Naive thymus-derived CD4-positive, alpha-beta T cell (primary cell): ENCODE data around the gene FHOD1. TPM values are rescaled to one million over a fixed set of nuclear protein-coding genes. Genes with fewer than 3 reads are reported as not detected.
A peak's percentile ranks its signal among the peaks of the same experiment; 100 is the strongest.

Source experiments
- ATAC-seq: fragments of 150-1000 bp; cut with Tn5 transposase; 2 replicates; pipeline ENCODE4 v1.10.0; 2021; ENCODE audit warnings: mild to moderate bottlenecking, moderate library complexity
- CTCF ChIA-PET: fragments of 350-600 bp; sonication (Branson Sonifier 250); formaldehyde crosslinking; loops from one replicate; lab custom pipeline; 2021; ENCODE audit warnings: antibody characterized with exemption; lab: Charles Lee
- POLR2A ChIA-PET: fragments of 350-600 bp; sonication (Branson Sonifier 250); formaldehyde crosslinking; loops from one replicate; lab custom pipeline; 2021; ENCODE audit warnings: antibody characterized with exemption, inconsistent platforms; lab: Charles Lee
- DNase-seq, 9 donors: peaks; one replicate each; pipeline versions ENCODE4 v3.0.0 to v3.0.0-alpha.2; 2020 to 2022; ENCODE audit warnings: mixed read lengths in 1 of 9
- H3K27ac ChIP-seq: one replicate; pipeline ENCODE4 v1.7.0; 2013; ENCODE audit warnings: mild to moderate bottlenecking, low read depth, low read length, moderate library complexity
- H3K27me3 ChIP-seq, 2 donors: one replicate each; pipeline ENCODE4 v1.7.0; 2013; ENCODE audit warnings: low read length in 2 of 2, mild to moderate bottlenecking in 2 of 2, moderate library complexity in 2 of 2; ENCODE audit not compliant: control insufficient read depth in 2 of 2, insufficient read depth in 2 of 2
- H3K36me3 ChIP-seq, 3 experiments: 1 replicate in 2 of 3; 2 replicates in 1 of 3; pipeline ENCODE4 v1.7.0; 2013; ENCODE audit warnings: low read length in 3 of 3, mild to moderate bottlenecking in 3 of 3, moderate library complexity in 1 of 3; ENCODE audit not compliant: insufficient read depth in 3 of 3, control insufficient read depth in 2 of 3
- H3K4me1 ChIP-seq, 2 donors: one replicate each; pipeline ENCODE4 v1.7.0; 2013; ENCODE audit warnings: low read length in 2 of 2, mild to moderate bottlenecking in 2 of 2, moderate library complexity in 1 of 2; ENCODE audit not compliant: control insufficient read depth in 2 of 2, insufficient read depth in 2 of 2
- H3K4me3 ChIP-seq: 2 replicates; pipeline ENCODE4 v1.7.0; 2013; ENCODE audit warnings: mild to moderate bottlenecking, low read length
- H3K9me3 ChIP-seq, 3 experiments: 1 replicate in 2 of 3; 2 replicates in 1 of 3; pipeline ENCODE4 v1.7.0; 2013; ENCODE audit warnings: low read length in 3 of 3; ENCODE audit not compliant: control insufficient read depth in 2 of 3
- H3K27ac Mint-ChIP-seq, 9 donors: one replicate each; pipeline ENCODE4 v1.8.0; 2020 to 2022; ENCODE audit warnings: mixed read lengths in 9 of 9, mild to moderate bottlenecking in 8 of 9, moderate library complexity in 5 of 9, inconsistent platforms in 2 of 9
- H3K27me3 Mint-ChIP-seq, 5 donors: one replicate each; pipeline ENCODE4 v1.8.0; 2021 to 2022; ENCODE audit warnings: mixed read lengths in 5 of 5, mild to moderate bottlenecking in 1 of 5
- H3K36me3 Mint-ChIP-seq, 5 donors: one replicate each; pipeline ENCODE4 v1.8.0; 2020 to 2022; ENCODE audit warnings: mixed read lengths in 5 of 5, mild to moderate bottlenecking in 3 of 5, inconsistent platforms in 1 of 5
- H3K4me1 Mint-ChIP-seq, 7 donors: one replicate each; pipeline ENCODE4 v1.8.0; 2020 to 2022; ENCODE audit warnings: mixed read lengths in 7 of 7, mild to moderate bottlenecking in 3 of 7, inconsistent platforms in 1 of 7
- H3K4me3 Mint-ChIP-seq, 10 donors: one replicate each; pipeline ENCODE4 v1.8.0; 2020 to 2022; ENCODE audit warnings: mild to moderate bottlenecking in 10 of 10, mixed read lengths in 10 of 10, moderate library complexity in 6 of 10, inconsistent platforms in 2 of 10
- H3K9me3 Mint-ChIP-seq, 11 donors: one replicate each; pipeline ENCODE4 v1.8.0; 2020 to 2022; ENCODE audit warnings: mixed read lengths in 11 of 11, mild to moderate bottlenecking in 4 of 11, inconsistent platforms in 1 of 11, moderate library complexity in 1 of 11
- intact Hi-C, 2 donors: fragments of 100-400 bp; cut with micrococcal nuclease; formaldehyde crosslinking; loops; one replicate each; pipeline ENCODE4 v1.15.1; 2023
- polyA plus RNA-seq, 2 donors: library from polyadenylated mRNA; unstranded; fragments of 300-500 nt; fragmentation: Illumina TruSeq; gene quantifications; one replicate each; pipeline ENCODE4 v1.2.3, GENCODE V29; 2021
- total RNA-seq, 6 experiments: library from RNA in 5 of 6; stranded (reverse) in 5 of 6; gene quantifications; 1 replicate in 5 of 6; 2 replicates in 1 of 6; pipeline ENCODE4 v1.2.3 and lab custom pipeline; 2021 to 2026

FHOD1 gene
- total and polyA plus RNA-seq, 7 experiments from 2014 or later = 3.6 to 81.7 (median 32.6) TPM

DNA sequence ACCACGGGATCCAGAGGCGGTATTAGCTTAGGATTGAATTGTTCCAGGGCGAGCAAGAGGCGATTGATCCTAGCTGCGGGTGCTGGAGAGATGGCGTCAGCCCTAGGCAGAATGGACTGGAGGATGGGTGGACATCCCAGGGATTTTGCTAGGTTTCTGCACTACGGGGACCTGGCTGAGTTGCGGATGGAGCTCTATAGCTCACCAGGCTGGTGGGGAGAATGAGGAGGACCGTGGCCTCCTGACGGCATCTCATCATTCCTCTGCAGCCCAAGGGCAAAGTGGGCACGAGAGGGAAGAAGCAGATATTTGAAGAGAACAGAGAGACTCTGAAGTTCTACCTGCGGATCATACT is 19.7 kb downstream of the FHOD1 start:
- DNase-seq = no peak
- peaks cover 4 to 9% (median 7%) of the 10 kb centered on the region in 5 donors for H3K36me3 Mint-ChIP-seq
- peaks cover 9 to 48% (median 10%) of the 10 kb centered on the region in 3 experiments for H3K36me3 ChIP-seq
- H3K4me1 ChIP-seq = peaks cover 14 to 38% of the 10 kb centered on the region in 2 donors
- intact Hi-C loops = loop anchor here (1.0 to 5.0 kb wide), 15 partner anchors 20 to 1905 kb away; partner anchors contain the start of genes E2F4 (in 2 of the 2), FHOD1 (in 2 of the 2), PLEKHG4 (in 2 of the 2) and ACD (in 1 of the 2)
- ATAC-seq = no peak
- H3K4me3 ChIP-seq = peak overlapping the region; percentile 90
- peak overlapping the region; percentile 94 to 100 (median 98) for H3K4me3 Mint-ChIP-seq
- no peaks in the 10 kb centered on the region for H3K27me3 Mint-ChIP-seq
- H3K9me3 ChIP-seq = no peaks in the 10 kb centered on the region
- H3K27ac Mint-ChIP-seq = peak overlapping the region; percentile 59 to 100 (median 97)
- H3K27me3 ChIP-seq = no peaks in the 10 kb centered on the region
- POLR2A ChIA-PET = interaction anchor here (0.8 to 2.3 kb wide), 12 partner anchors 8 to 439 kb away, joined by 3 to 20 read pairs (median 6); partner anchors contain the start of genes E2F4 and FHOD1
- peak overlapping the region; percentile 85 for H3K27ac ChIP-seq
- CTCF ChIA-PET = interaction anchor here (0.9 to 1.6 kb wide), 4 partner anchors 12 to 73 kb away, joined by 3 to 6 read pairs (median 4); partner anchors contain the start of gene FHOD1
- no peaks in the 10 kb centered on the region for H3K9me3 Mint-ChIP-seq
- H3K4me1 Mint-ChIP-seq = peaks cover 37 to 62% (median 50%) of the 10 kb centered on the region in 7 donors

DNA sequence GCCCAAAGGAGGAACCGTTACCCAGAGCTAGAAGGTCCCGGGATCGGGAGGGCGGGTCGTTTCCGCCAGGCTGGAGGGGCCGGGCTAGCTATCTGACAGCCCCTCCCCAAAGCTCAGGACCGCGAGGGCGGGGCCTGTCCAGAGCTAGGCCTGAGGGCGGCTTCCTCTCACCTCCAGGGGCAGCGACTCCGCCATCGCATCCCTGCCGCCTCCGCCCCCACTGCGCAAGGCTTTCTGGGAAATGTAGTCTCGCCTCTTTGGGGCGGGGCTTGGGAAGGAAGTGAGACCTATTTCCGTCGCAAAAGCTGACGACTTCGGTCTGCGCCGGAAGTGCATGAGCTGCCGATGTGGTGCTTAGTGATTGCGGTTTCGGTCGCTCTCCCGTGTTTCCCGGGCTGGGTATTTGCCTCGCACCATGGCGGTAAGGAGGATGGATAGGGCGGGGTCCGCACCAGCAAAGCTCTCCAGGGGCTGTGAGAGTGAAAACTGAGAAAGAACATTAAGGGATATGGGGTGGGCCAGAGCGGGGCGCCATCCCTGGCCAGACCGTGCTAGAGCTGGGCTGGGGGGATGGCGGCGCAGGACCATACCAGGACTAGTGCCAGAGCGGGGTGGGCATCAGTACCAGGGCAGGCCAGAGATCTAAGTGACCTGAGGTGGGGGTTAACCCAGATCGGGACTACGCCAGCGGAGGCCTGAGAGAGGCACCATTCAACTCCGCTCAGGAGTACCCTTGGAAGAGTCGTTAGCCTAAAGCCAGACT is 20.3 kb downstream of the FHOD1 start, which contains the start of gene TMEM208:
TSS of gene TMEM208 (plus strand) at position 327 of the 763 bp plus-strand sequence. CDS start at position 416, 89 bp downstream.
- H3K27me3 ChIP-seq = no peaks in the 10 kb centered on the region
- ChIA-PET POLR2A (interaction anchor here (0.8 to 2.3 kb wide), 15 partner anchors 9 to 440 kb away, joined by 3 to 20 read pairs (median 5); partner anchors contain the start of genes E2F4 and FHOD1), CTCF (interaction anchor here (0.6 to 1.6 kb wide), 6 partner anchors 12 to 207 kb away, joined by 3 to 6 read pairs (median 4); partner anchors contain the start of gene FHOD1)
- intact Hi-C loops = loop anchor here (1.0 to 5.0 kb wide), 16 partner anchors 9 to 1905 kb away; partner anchors contain the start of genes E2F4 (in 2 of the 2), FHOD1 (in 2 of the 2), PLEKHG4 (in 2 of the 2) and ACD (in 1 of the 2)
- no peaks in the 10 kb centered on the region for H3K9me3 ChIP-seq
- Mint-ChIP-seq H3K36me3 (peaks cover 4 to 9% (median 7%) of the 10 kb centered on the region in 5 donors), H3K27ac (peak within 1 kb of the TSS; percentile 93 to 100 (median 99)), H3K27me3 (no peaks in the 10 kb centered on the region), H3K4me3 (peak within 1 kb of the TSS; percentile 94 to 100 (median 98)), H3K9me3 (no peaks in the 10 kb centered on the region), H3K4me1 (peaks cover 37 to 62% (median 50%) of the 10 kb centered on the region in 7 donors)
- H3K27ac ChIP-seq = peak within 1 kb of the TSS; percentile 85
- DNase-seq (peak; percentile 94 to 99 (median 97)), ATAC-seq (peak; percentile 99)
- peaks cover 14 to 38% of the 10 kb centered on the region in 2 donors for H3K4me1 ChIP-seq
- peak within 1 kb of the TSS; percentile 90 for H3K4me3 ChIP-seq
- peaks cover 9 to 47% (median 10%) of the 10 kb centered on the region in 3 experiments for H3K36me3 ChIP-seq

DNA sequence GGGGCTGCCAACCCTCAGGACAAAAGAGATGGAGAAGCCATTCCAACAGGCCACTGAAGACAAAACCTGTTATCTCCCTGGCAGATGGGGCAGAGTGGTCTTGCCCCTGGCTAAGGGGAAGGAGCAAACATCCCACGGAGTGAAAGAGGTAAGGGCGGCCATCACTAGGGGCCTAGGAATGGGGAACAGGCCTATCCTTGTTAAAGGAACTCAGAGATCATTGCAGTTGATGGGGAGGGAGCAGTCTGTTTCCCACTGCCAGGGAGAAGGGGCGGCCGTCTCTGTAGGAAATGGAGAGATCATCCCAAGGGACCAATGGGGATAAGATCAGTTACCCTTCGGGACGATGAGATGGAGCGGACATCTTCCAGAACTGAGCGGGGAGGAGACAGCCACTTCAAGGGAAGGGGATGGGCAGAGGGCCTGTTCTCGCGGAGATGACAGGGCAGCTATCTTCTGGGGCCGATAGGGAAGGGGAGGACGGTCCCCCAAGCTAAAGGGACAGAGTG is 20.9 kb downstream of the FHOD1 start:
- H3K4me1 ChIP-seq = peaks cover 14 to 38% of the 10 kb centered on the region in 2 donors
- no peak for ATAC-seq
- H3K27ac ChIP-seq = peak overlapping the region; percentile 85
- Mint-ChIP-seq H3K4me1 (peaks cover 37 to 62% (median 50%) of the 10 kb centered on the region in 7 donors), H3K9me3 (no peaks in the 10 kb centered on the region), H3K27ac (peak overlapping the region; percentile 93 to 100 (median 99)), H3K36me3 (peaks cover 4 to 9% (median 7%) of the 10 kb centered on the region in 5 donors), H3K27me3 (no peaks in the 10 kb centered on the region), H3K4me3 (peak overlapping the region; percentile 94 to 100 (median 98))
- peaks cover 9 to 41% (median 10%) of the 10 kb centered on the region in 3 experiments for H3K36me3 ChIP-seq
- no peaks in the 10 kb centered on the region for H3K27me3 ChIP-seq
- ChIA-PET CTCF (interaction anchor here (0.6 to 1.6 kb wide), 5 partner anchors 13 to 207 kb away, joined by 3 to 6 read pairs (median 4); partner anchors contain the start of gene FHOD1), POLR2A (interaction anchor here (0.6 to 2.3 kb wide), 13 partner anchors 10 to 355 kb away, joined by 3 to 20 read pairs (median 6); partner anchors contain the start of genes E2F4 and FHOD1)
- no peak for DNase-seq
- no peaks in the 10 kb centered on the region for H3K9me3 ChIP-seq
- peak overlapping the region; percentile 90 for H3K4me3 ChIP-seq
- intact Hi-C loops = loop anchor here (1.0 to 5.0 kb wide), 9 partner anchors 10 to 1906 kb away; partner anchors contain the start of genes ACD (in 1 of the 2), CBFB (in 1 of the 2), CHTF8 (in 1 of the 2) and CTCF (in 1 of the 2)

DNA sequence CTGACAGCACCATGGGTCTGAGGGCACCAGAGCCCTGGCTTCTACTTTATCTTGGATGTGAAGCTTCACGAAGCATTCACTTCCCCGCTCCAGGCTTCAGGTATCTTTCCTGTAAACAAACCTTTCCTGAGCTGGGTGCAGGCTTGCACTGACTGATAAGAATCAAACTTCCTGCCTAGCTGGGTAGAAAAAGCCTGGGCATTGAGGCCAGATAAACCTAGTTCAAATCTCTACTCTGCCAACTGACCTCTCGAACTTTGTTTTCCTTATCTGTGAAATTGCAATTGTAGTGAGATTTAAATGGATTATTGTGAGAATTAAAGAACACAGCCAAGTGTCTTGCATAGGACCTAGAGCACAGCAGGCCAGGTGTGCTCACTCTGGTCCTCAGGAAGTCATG is 23.3 kb downstream of the FHOD1 start:
- Histone ChIP-seq H3K9me3 (no peaks in the 10 kb centered on the region), H3K27ac (peak overlapping the region; percentile 62), H3K4me3 (peak overlapping the region; percentile 13), H3K4me1 (peaks cover 14 to 38% of the 10 kb centered on the region in 2 donors), H3K36me3 (peaks cover 6 to 17% (median 9%) of the 10 kb centered on the region in 3 experiments), H3K27me3 (no peaks in the 10 kb centered on the region)
- H3K9me3 Mint-ChIP-seq = no peaks in the 10 kb centered on the region
- peak overlapping the region in 9 of 10 donors; percentile 2 to 100 (median 34) for H3K4me3 Mint-ChIP-seq
- ATAC-seq (no peak), DNase-seq (no peak)
- H3K4me1 Mint-ChIP-seq = peaks cover 38 to 71% (median 58%) of the 10 kb centered on the region in 7 donors
- CTCF ChIA-PET = interaction anchor here (0.8 to 0.9 kb wide), 2 partner anchors 24 to 26 kb away, joined by 3 read pairs; partner anchors contain the start of gene FHOD1
- POLR2A ChIA-PET = interaction anchor here (1.2 to 1.9 kb wide), 2 partner anchors 15 to 21 kb away, joined by 3 to 4 read pairs; no protein-coding TSS in a partner anchor
- H3K36me3 Mint-ChIP-seq = peaks cover 4 to 14% (median 11%) of the 10 kb centered on the region in 5 donors
- peak overlapping the region; percentile 36 to 100 (median 82) for H3K27ac Mint-ChIP-seq
- intact Hi-C loops = no loop called here
- H3K27me3 Mint-ChIP-seq = no peaks in the 10 kb centered on the region

DNA sequence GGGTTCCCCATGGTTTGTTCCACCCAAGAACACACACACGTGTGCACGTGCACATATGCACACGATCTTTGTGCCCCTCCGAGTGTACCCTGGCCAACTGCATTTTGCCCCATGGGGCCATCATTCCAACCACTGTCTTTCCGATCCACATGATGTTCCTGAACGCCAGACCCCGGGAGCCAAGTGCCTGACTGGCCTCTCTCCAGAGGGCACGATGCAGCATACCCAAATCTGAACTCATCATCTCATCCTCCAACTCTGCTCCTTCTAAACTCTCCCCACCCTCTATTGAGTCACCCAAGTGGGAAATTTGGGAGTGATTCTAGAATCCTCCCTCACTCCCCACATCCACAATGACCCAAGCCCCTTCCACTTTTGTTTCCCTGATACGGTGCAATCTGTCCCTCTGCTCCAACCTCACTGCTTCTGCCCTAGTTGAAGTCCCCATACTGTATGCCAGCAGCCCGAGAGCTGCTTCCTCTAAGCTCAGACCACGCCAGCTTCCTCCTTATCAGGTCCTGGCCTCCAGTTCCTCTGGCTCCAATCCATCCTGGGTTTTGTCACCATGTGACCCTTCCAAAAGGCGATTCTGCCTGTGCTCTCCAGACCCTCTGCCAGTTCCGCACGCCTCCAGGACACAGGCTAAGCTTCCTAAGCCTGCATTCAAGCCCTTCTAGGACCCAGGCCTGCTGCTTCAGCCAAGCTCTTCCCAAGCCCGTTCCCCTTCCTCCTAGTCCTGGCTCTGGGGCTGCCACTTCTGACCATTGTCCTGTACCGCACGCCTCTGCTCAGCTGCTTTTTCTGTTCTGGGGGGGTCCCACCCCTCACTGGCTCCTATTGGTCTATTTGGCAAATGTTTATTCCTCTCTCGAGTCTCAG is 30.4 kb downstream of the FHOD1 start:
- Histone ChIP-seq H3K4me3 (no peak overlapping the region), H3K27ac (no peak overlapping the region), H3K9me3 (no peaks in the 10 kb centered on the region), H3K36me3 (no peaks in the 10 kb centered on the region), H3K4me1 (no peaks in the 10 kb centered on the region), H3K27me3 (no peaks in the 10 kb centered on the region)
- ChIA-PET POLR2A (no interaction called here), CTCF (no interaction called here)
- ATAC-seq (peak; percentile 61), DNase-seq (no peak)
- Mint-ChIP-seq H3K36me3 (peaks cover 2 to 16% (median 14%) of the 10 kb centered on the region in 5 donors), H3K9me3 (no peaks in the 10 kb centered on the region), H3K27ac (peak overlapping the region in 1 of 9 donors; percentile 59), H3K4me1 (peaks cover 0 to 18% (median 12%) of the 10 kb centered on the region in 7 donors), H3K4me3 (no peak overlapping the region), H3K27me3 (no peaks in the 10 kb centered on the region)
- intact Hi-C loops = no loop called here
